ENCODE results near the gene XPNPEP3.
A peak's percentile ranks its signal among the peaks of the same experiment; 100 is the strongest.

The XPNPEP3 gene

GRCh38 chr22:40856513-40857308 is at the start of gene XPNPEP3, which contains the start of gene ST13:
TSS of gene XPNPEP3 (plus strand) at chr22:40857148. CDS start at chr22:40857182, 34 bp downstream.
TSS of gene ST13 (minus strand) at chr22:40856639. CDS start at chr22:40856540, 99 bp downstream.
- TF ChIP-seq, protein P1, sequence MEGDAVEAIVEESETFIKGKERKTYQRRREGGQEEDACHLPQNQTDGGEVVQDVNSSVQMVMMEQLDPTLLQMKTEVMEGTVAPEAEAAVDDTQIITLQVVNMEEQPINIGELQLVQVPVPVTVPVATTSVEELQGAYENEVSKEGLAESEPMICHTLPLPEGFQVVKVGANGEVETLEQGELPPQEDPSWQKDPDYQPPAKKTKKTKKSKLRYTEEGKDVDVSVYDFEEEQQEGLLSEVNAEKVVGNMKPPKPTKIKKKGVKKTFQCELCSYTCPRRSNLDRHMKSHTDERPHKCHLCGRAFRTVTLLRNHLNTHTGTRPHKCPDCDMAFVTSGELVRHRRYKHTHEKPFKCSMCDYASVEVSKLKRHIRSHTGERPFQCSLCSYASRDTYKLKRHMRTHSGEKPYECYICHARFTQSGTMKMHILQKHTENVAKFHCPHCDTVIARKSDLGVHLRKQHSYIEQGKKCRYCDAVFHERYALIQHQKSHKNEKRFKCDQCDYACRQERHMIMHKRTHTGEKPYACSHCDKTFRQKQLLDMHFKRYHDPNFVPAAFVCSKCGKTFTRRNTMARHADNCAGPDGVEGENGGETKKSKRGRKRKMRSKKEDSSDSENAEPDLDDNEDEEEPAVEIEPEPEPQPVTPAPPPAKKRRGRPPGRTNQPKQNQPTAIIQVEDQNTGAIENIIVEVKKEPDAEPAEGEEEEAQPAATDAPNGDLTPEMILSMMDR (IDR thresholded peaks at IDR 0.05; ENCODE audit: borderline replicate concordance, control extremely low read depth, extremely low read depth, insufficient read depth, missing control alignments): no peak
- in situ Hi-C loops (cut with MboI; ENCODE audit: low sequenced_read_pairs, unreplicated experiment): no loop called here
- peak; percentile 94 for DNase-seq (ENCODE audit: low spot score)

- in situ Hi-C loops (cut with MboI; ENCODE audit: low sequenced_read_pairs, unreplicated experiment): loop anchor here (25.0 kb wide), 1 partner anchor 96 kb away; no protein-coding TSS in a partner anchor
- TF ChIP-seq, protein P1 (IDR thresholded peaks at IDR 0.05; ENCODE audit: borderline replicate concordance, control extremely low read depth, extremely low read depth, insufficient read depth, missing control alignments): no peak
Measured at GRCh38 chr22:40808018-40808841, 48.7 kb upstream of the XPNPEP3 start.

DNA sequence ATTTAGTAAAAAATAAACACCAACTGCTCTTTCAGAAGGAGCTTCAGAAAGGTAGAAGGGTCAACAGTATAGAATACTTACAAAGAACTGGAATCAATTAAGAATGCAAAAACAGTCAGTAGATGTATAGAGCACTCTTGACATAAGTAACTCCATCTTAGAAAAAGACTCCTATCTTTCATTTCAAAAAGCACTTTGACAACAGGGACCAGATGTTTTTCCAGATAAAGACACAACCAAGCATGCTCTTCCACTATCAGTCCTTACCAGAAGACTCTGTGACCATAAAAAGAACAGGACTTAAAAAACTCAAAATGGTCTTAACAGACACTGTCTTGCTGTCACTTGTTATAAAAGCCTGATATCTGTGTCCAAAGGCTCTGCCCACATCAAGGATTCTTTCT is 43.0 kb upstream of the XPNPEP3 start:
- no peak for DNase-seq (ENCODE audit: low spot score)
- in situ Hi-C loops (cut with MboI; ENCODE audit: low sequenced_read_pairs, unreplicated experiment): loop anchor here (25.0 kb wide), 1 partner anchor 102 kb away; no protein-coding TSS in a partner anchor
- TF ChIP-seq, protein P1 (IDR thresholded peaks at IDR 0.05; ENCODE audit: borderline replicate concordance, control extremely low read depth, extremely low read depth, insufficient read depth, missing control alignments): no peak

More at GRCh38 chr22:40808018-40808841, 48.7 kb upstream of the XPNPEP3 start:
- no peak for DNase-seq (ENCODE audit: low spot score)

DNA sequence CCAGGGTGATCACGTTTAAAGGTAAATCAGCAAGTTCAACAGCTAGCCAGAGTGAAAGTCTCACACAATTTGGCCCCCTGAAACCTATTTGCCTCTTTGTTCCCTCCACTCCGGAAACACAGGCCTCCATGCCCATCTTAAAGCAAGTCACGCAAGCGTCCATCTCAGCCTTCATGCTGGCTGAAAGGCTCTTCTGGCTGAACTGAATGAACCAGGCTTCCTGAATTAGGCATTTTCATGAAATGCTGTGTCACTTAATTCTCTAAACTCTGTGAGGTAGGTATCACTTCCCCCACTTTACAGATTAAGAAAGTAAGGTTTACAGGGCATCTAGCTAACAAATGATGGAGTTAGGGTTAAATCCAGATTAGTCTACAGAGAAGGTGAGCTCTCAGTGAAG is 39.2 kb upstream of the XPNPEP3 start:
- in situ Hi-C loops (cut with MboI; ENCODE audit: low sequenced_read_pairs, unreplicated experiment): loop anchor here (25.0 kb wide), 1 partner anchor 105 kb away; no protein-coding TSS in a partner anchor
- TF ChIP-seq, protein P1 (IDR thresholded peaks at IDR 0.05; ENCODE audit: borderline replicate concordance, control extremely low read depth, extremely low read depth, insufficient read depth, missing control alignments): no peak
- peak; percentile 47 for DNase-seq (ENCODE audit: low spot score)

DNA sequence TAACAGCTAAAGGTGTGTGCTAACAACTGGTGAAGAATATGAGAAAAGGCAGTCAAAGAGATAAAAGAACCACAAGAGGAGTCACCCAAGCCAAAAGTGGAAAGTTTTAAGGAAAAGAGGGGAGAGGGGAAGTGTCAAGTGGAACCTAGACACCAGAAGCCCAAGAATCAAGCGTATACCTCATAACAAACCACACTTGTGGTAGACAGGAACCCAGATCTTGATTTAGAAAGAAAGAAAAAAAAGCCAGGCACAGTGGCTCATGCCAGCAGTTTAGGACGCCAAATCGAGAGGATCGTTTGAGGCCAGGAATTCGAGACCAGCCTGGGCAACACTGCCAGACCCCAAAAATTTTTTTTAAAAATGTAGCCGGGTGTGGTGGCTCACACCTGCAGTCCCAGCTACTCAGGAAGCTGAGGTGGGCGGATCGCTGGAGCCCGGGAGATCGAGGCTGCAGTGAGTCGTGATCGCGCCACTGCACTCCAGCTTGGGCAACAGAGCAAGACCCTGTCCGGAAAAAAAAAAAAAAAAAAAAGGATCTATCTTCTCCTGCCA is 38.7 kb upstream of the XPNPEP3 start:
- no peak for DNase-seq (ENCODE audit: low spot score)
- TF ChIP-seq, protein P1 (IDR thresholded peaks at IDR 0.05; ENCODE audit: borderline replicate concordance, control extremely low read depth, extremely low read depth, insufficient read depth, missing control alignments): no peak
- in situ Hi-C loops (cut with MboI; ENCODE audit: low sequenced_read_pairs, unreplicated experiment): loop anchor here (25.0 kb wide), 1 partner anchor 106 kb away; no protein-coding TSS in a partner anchor
